Effector memory CD8-positive, alpha-beta T cell (primary cell): ENCODE measurements around the gene ZNF516.

Source experiments
- ATAC-seq: fragments of 150-1000 bp; cut with Tn5 transposase; replicated peaks from 2 replicates; pipeline ENCODE4 v1.10.0; 2021; ENCODE audit warnings: mild to moderate bottlenecking, moderate library complexity
- DNase-seq, 3 experiments: peaks; one replicate each; pipeline ENCODE4 v3.0.0; 2021
- H3K27ac Mint-ChIP-seq, 2 donors: one replicate each; pipeline ENCODE4 v1.8.0; 2022; ENCODE audit warnings: mild to moderate bottlenecking in 2 of 2, mixed read lengths in 2 of 2, moderate library complexity in 2 of 2
- H3K27me3 Mint-ChIP-seq, 2 donors: one replicate each; pipeline ENCODE4 v1.8.0; 2022; ENCODE audit warnings: mixed read lengths in 2 of 2
- H3K36me3 Mint-ChIP-seq: one replicate; pipeline ENCODE4 v1.8.0; 2022; ENCODE audit warnings: mild to moderate bottlenecking, moderate library complexity, mixed read lengths; ENCODE audit not compliant: insufficient read depth
- H3K4me1 Mint-ChIP-seq, 2 donors: one replicate each; pipeline ENCODE4 v1.8.0; 2022; ENCODE audit warnings: low read depth in 2 of 2, mixed read lengths in 2 of 2
- H3K4me3 Mint-ChIP-seq, 2 donors: one replicate each; pipeline ENCODE4 v1.8.0; 2022; ENCODE audit warnings: mild to moderate bottlenecking in 2 of 2, mixed read lengths in 2 of 2, moderate library complexity in 2 of 2
- H3K9me3 Mint-ChIP-seq, 2 donors: one replicate each; pipeline ENCODE4 v1.8.0; 2022; ENCODE audit warnings: mixed read lengths in 2 of 2

Gene ZNF516

GRCh38 chr18:76502551-76502950 is 7.5 kb upstream of the ZNF516 start:
- Mint-ChIP-seq H3K27ac (no peak overlapping the region), H3K4me3 (no peak overlapping the region), H3K9me3 (no peaks in the 10 kb centered on the region), H3K27me3 (peaks cover 26 to 35% of the 10 kb centered on the region in 2 donors), H3K36me3 (no peaks in the 10 kb centered on the region), H3K4me1 (no peaks in the 10 kb centered on the region)
- no peak for DNase-seq
- ATAC-seq: no peak

- ATAC-seq (peak; percentile 10), DNase-seq (no peak)
- no peaks in the 10 kb centered on the region for H3K9me3 Mint-ChIP-seq
- H3K4me3 Mint-ChIP-seq: no peak overlapping the region
- H3K36me3 Mint-ChIP-seq: peaks cover 3% of the 10 kb centered on the region
- peaks cover 3 to 4% of the 10 kb centered on the region in 2 donors for H3K4me1 Mint-ChIP-seq
- H3K27me3 Mint-ChIP-seq: peaks cover 33 to 38% of the 10 kb centered on the region in 2 donors
- no peak overlapping the region for H3K27ac Mint-ChIP-seq
Observed at GRCh38 chr18:76499637-76500340, 4.7 kb upstream of the ZNF516 start.

GRCh38 chr18:76499021-76499420 is 4.0 kb upstream of the ZNF516 start:
- no peak overlapping the region for H3K27ac Mint-ChIP-seq
- no peak overlapping the region for H3K4me3 Mint-ChIP-seq
- ATAC-seq: no peak
- peaks cover 3 to 7% of the 10 kb centered on the region in 2 donors for H3K4me1 Mint-ChIP-seq
- peaks cover 39 to 44% of the 10 kb centered on the region in 2 donors for H3K27me3 Mint-ChIP-seq
- no peak for DNase-seq
- peaks cover 6% of the 10 kb centered on the region for H3K36me3 Mint-ChIP-seq
- H3K9me3 Mint-ChIP-seq: no peaks in the 10 kb centered on the region

GRCh38 chr18:76498064-76498463 is 3.0 kb upstream of the ZNF516 start:
- no peak overlapping the region for H3K4me3 Mint-ChIP-seq
- H3K27me3 Mint-ChIP-seq: peaks cover 45 to 49% of the 10 kb centered on the region in 2 donors
- no peak for DNase-seq

GRCh38 chr18:76497021-76497420 is 2.0 kb upstream of the ZNF516 start:
- ATAC-seq: no peak
- Mint-ChIP-seq H3K9me3 (no peaks in the 10 kb centered on the region), H3K36me3 (peaks cover 9% of the 10 kb centered on the region), H3K4me3 (no peak overlapping the region), H3K27ac (no peak overlapping the region), H3K27me3 (peaks cover 56 to 59% of the 10 kb centered on the region in 2 donors), H3K4me1 (peaks cover 18 to 20% of the 10 kb centered on the region in 2 donors)
- no peak for DNase-seq

More at GRCh38 chr18:76498064-76498463, 3.0 kb upstream of the ZNF516 start:
- peaks cover 10 to 13% of the 10 kb centered on the region in 2 donors for H3K4me1 Mint-ChIP-seq
- peaks cover 6% of the 10 kb centered on the region for H3K36me3 Mint-ChIP-seq
- ATAC-seq: no peak
- no peak overlapping the region for H3K27ac Mint-ChIP-seq
- no peaks in the 10 kb centered on the region for H3K9me3 Mint-ChIP-seq

GRCh38 chr18:76496194-76496890 is 1.3 kb upstream of the ZNF516 start:
- ATAC-seq (peak; percentile 29), DNase-seq (peak in 2 of 3 experiments; percentile 24 to 36)
- H3K4me3 Mint-ChIP-seq: peak overlapping the region; percentile 61 to 87
- H3K27me3 Mint-ChIP-seq: peaks cover 59 to 63% of the 10 kb centered on the region in 2 donors
- no peaks in the 10 kb centered on the region for H3K9me3 Mint-ChIP-seq
- peaks cover 9% of the 10 kb centered on the region for H3K36me3 Mint-ChIP-seq
- H3K4me1 Mint-ChIP-seq: peaks cover 19 to 25% of the 10 kb centered on the region in 2 donors
- H3K27ac Mint-ChIP-seq: peak overlapping the region in 1 of 2 donors; percentile 51

GRCh38 chr18:76495435-76496193 is 572 bp upstream of the ZNF516 start:
- no peak for DNase-seq
- H3K27me3 Mint-ChIP-seq: peaks cover 63 to 66% of the 10 kb centered on the region in 2 donors
- peaks cover 22 to 28% of the 10 kb centered on the region in 2 donors for H3K4me1 Mint-ChIP-seq
- peak; percentile 20 for ATAC-seq
- H3K36me3 Mint-ChIP-seq: peaks cover 14% of the 10 kb centered on the region
- H3K27ac Mint-ChIP-seq: peak overlapping the region in 1 of 2 donors; percentile 51
- no peaks in the 10 kb centered on the region for H3K9me3 Mint-ChIP-seq
- peak overlapping the region; percentile 61 to 87 for H3K4me3 Mint-ChIP-seq

- H3K4me3 Mint-ChIP-seq: peak overlapping the region; percentile 83 to 90
- peak overlapping the region in 1 of 2 donors; percentile 33 for H3K27ac Mint-ChIP-seq
- peaks cover 27 to 32% of the 10 kb centered on the region in 2 donors for H3K4me1 Mint-ChIP-seq
- H3K27me3 Mint-ChIP-seq: peaks cover 68 to 71% of the 10 kb centered on the region in 2 donors
- H3K36me3 Mint-ChIP-seq: peaks cover 15% of the 10 kb centered on the region
- DNase-seq (no peak), ATAC-seq (no peak)
- H3K9me3 Mint-ChIP-seq: no peaks in the 10 kb centered on the region
Observed at GRCh38 chr18:76494231-76495005, 624 bp downstream of the ZNF516 start.

- Mint-ChIP-seq H3K4me3 (peak overlapping the region; percentile 83 to 90), H3K27ac (peak overlapping the region in 1 of 2 donors; percentile 33), H3K9me3 (no peaks in the 10 kb centered on the region), H3K36me3 (peaks cover 15% of the 10 kb centered on the region), H3K27me3 (peaks cover 70 to 71% of the 10 kb centered on the region in 2 donors), H3K4me1 (peaks cover 27 to 32% of the 10 kb centered on the region in 2 donors)
- no peak for ATAC-seq
- no peak for DNase-seq
Observed at GRCh38 chr18:76493213-76494161, 1.6 kb downstream of the ZNF516 start.

- no peaks in the 10 kb centered on the region for H3K9me3 Mint-ChIP-seq
- H3K4me1 Mint-ChIP-seq: peaks cover 27 to 32% of the 10 kb centered on the region in 2 donors
- H3K4me3 Mint-ChIP-seq: peak overlapping the region; percentile 83 to 90
- peaks cover 73 to 77% of the 10 kb centered on the region in 2 donors for H3K27me3 Mint-ChIP-seq
- ATAC-seq (peak; percentile 71), DNase-seq (peak; percentile 71 to 95 (median 93))
- peaks cover 17% of the 10 kb centered on the region for H3K36me3 Mint-ChIP-seq
- peak overlapping the region in 1 of 2 donors; percentile 33 for H3K27ac Mint-ChIP-seq
Observed at GRCh38 chr18:76492669-76493212, 2.3 kb downstream of the ZNF516 start.

- ATAC-seq (no peak), DNase-seq (no peak)
- H3K4me3 Mint-ChIP-seq: peak overlapping the region; percentile 83 to 90
- H3K27ac Mint-ChIP-seq: peak overlapping the region in 1 of 2 donors; percentile 90
- H3K4me1 Mint-ChIP-seq: peaks cover 27 to 32% of the 10 kb centered on the region in 2 donors
- peaks cover 17% of the 10 kb centered on the region for H3K36me3 Mint-ChIP-seq
- H3K9me3 Mint-ChIP-seq: no peaks in the 10 kb centered on the region
- H3K27me3 Mint-ChIP-seq: peaks cover 71 to 76% of the 10 kb centered on the region in 2 donors
Observed at GRCh38 chr18:76491776-76492668, 3.0 kb downstream of the ZNF516 start.
